OCI-M2 (cell line): ENCODE measurements around the gene CRX.
"Not testable (repeated sequence)": the region's sequence is repeated elsewhere in the genome, so short reads cannot be mapped to it uniquely, and the experiment has no call there.

Experiments
- DNase-seq: peaks from one replicate; lab custom pipeline; 2025; ENCODE audit not compliant: unreplicated experiment; lab: John Stamatoyannopoulos, UW

The CRX gene

DNA sequence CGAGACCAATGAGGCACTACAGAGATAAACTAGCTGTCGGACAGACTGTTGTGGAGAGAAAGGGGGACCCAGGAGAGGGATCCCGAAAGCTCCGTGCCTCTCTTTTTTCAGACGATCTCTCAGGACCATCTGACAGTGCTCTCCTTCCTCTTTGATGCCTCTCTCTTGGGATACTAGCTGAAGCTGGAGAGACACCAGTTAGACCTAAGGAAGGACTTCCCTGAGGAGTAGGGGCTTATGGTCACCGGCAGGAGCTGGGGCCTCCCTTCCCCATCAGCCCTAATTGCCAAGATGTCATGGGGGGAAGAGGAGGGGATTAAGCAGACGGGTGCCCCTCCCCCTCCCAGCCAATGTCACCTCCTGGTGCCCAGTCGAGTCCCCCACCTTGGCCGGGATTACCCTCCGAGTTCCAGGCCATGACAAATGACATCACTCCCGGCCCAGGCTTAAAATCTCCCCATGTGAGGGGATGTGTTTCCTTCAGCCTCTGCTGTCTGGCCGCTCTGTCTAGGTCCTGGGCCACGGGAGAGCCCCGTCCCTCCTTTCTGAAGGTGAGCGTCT, at the start of gene CRX:
Gene CRX (plus strand): TSS at position 478 of the 561 bp plus-strand sequence. CDS start 12,507 bp downstream, outside the sequence.
- no peak for DNase-seq

DNA sequence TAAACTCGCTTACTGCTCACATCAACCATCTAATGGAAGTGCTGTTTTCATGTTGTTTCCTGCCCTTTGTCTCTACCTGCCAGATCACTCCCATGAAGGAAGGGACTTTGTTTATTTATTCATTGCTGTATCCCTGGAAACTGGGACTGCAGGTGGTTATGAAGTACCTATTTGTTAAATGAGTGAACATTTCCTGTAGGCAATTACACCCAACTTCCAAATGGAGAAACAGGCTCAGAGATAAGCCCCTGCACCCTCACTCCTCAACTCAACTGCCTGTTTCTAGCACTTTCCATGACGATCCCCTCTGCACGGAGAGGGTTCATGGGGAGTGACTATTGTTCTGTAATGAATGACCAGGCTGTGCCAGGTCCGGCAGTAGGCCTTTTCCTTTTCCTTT, 45.2 kb upstream of the CRX start:
- DNase-seq, result no peak

- not testable (repeated sequence) for DNase-seq
Observed at GRCh38 chr19:47777245-47778048, 44.3 kb upstream of the CRX start.

DNA sequence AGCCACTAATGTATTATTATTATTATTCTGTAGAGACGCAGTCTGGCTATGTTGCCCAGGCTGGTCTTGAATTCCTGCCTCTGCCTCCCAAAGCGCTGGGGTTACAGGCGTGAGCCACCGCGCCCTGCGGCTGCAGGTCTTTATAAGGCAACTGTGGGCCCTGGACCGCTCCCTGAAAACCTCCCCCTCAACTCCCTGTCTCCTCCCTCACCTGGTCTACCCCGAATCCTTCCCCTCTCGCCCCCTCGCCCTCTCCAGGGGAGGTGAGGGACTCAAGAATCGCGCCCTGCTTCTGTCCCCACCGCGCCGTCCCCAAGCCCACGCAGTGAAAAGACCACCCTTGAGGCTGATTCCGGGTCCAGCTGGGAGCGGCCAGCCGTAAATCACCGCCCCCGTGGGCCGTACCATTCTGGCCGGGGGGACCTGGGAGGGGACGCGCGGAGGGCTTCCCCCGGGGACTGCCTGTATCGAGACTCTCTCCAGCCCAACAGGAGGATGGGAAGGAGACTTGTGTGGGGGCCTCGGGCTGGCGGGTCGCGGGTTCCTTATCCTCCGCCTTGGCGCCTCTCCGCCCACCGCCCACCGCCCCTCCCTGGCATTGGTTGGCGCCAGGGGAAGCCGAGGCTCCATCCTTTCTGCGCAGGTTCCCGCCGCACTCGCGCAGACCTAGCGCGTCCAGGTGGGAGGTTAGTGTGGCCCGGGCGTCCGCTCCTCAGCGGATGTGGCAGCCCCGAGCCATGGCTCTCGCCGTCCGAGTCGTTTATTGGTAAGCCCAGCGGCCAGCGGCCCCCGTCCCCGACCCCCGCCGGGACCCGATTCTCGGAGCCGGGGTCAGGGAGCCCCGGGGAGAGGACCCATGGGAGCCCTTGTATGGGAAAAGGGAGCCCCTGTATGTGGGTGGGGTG, 43.4 kb upstream of the CRX start, which contains the start of gene SELENOW:
Gene SELENOW (plus strand): TSS at position 655 of the 905 bp plus-strand sequence. CDS start 83 bp downstream, at position 738.
- DNase-seq, result peak; percentile 37

DNA sequence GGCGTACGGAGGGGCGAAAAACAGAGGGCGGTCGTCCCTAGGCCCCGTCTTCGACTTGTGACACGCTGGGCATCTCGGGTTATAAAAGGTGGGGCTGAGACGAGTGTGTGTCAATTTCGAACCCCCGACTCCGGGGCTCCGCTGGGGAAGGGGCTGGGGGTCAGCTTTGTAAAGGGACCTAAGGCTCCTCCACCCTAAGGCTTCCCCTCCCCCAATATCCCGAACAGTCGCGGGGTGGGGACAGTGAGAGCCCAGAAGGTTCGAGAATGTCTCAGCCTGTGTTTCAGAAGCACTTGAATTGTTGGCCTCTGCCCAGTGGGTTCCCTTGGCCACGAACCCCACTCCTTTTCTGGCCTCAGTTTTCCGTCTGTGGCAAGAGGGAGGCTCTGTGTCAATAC, 42.8 kb upstream of the CRX start:
- DNase-seq, result no peak

DNA sequence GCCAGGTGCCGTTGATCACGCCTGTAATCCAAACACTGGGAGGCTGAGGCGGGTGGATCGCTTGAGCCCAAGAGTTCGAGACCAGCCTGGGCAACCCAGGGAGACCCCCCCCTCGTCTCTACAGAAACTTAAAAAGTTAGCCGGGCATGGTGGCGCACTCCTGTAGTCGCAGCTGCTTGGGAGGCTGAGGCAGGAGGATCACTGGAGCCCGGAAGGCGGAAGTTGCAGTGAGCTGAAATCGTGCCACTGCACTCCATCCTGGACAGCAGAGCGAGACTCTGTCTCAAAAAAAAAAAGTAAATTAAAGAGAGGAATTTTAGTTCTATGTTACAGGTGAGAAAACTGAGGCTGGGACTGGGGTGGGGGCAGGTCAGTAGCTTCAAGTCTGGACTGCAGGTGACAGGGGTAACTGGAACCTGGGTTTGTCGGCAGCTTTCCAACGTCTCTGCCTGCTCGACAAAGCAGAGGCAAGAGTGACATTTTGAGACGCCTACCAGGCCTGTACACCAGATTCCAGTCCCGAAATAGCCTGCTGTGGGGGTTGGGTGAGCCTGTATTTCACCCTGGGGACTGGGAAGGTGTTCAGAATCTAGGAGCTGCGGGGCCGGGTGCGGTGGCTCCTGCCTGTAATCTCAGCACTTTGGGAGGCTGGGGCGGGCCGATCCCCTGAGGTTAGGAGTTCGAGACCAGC, 42.1 kb upstream of the CRX start:
- DNase-seq, result no peak

DNA sequence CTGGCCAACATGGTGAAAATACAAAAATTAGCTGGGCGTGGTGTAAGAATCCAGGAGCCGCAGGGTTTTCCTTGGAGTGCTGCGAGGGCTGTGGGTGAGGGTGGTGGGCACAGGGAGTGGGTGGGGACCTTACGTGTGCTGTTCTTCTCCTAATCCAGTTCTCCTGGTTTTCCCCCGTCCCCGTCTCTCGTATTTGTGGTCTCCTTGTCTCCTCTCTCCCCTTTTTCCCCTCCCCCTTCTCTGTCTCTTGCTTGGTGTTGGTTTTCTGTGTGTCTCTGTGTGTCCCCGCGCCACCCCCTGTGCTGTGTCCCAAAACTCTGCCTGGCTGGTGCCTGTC, 41.6 kb upstream of the CRX start:
- DNase-seq, result no peak

DNA sequence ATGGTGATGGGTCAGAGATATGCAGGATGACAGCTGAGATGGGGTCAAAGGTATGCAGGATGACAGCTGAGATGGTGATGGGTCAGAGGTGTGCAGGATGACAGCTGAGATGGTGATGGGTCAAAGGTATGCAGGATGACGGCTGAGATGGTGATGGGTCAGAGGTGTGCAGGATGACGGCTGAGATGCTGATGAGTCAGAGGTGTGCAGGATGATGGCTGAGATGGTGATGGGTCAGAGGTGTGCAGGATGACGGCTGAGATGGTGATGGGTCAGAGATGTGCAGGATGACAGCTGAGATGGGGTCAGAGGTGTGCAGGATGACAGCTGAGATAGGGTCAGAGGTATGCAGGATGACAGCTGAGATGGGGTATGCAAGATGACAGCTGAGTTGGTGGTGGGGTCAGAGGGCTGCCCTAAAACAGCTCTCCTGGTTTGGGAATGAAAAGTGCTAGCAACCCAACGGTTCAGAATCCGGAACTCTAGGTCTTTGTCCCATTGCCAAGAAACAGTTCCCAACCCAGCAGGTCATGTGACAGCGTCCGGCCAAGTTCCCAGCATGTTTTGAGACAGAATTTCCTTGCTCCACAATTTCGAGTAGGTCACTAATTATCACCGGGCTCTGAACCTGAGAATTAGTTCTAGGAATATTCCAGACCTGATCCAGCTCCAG, 40.0 kb upstream of the CRX start:
- DNase-seq, result no peak

DNA sequence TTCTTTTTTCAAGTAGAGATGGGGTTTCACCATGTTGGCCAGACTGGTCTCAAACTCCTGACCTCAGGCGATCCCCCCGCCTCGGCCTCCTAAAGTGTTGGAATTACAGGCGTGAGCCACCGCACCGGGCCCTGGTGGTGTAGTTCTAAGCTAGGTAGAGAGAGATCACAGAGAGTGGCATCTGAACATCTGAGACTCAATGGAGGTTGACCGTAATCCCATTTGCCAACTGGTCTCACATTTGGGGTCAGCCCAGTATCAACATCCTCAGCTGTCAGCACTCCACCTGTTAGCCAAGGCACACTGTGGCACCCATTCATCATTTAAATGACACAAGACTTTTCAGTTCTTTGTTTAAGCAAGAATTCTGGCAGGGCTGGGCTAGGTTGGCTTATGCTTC, 35.2 kb upstream of the CRX start:
- DNase-seq, result no peak

GRCh38 chr19:47787307-47787706, 34.4 kb upstream of the CRX start:
- not testable (repeated sequence) for DNase-seq

DNA sequence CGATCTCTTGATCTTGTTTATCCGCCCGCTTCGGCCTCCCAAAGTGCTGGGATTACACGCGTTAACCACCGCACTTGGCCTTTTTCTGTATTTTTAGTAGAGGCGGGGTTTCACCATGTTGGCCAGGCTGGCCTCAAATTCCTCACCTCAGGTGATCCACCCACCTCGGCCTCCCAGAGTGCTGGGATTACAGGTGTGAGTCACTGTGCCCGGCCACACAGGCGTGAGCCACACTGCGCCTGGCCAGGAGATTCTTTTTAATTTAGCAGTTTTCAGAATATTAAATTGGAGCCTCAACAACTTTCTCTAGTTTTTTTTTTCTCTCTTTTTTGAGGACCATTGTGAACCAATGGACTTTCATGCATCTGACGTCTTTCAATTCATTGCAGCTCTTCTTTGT, 31.9 kb upstream of the CRX start:
- DNase-seq, result not testable (repeated sequence)

- peak; percentile 44 for DNase-seq
Observed at GRCh38 chr19:47790398-47790814, 31.3 kb upstream of the CRX start.

GRCh38 chr19:47792616-47793015, 29.1 kb upstream of the CRX start:
- DNase-seq, result no peak

DNA sequence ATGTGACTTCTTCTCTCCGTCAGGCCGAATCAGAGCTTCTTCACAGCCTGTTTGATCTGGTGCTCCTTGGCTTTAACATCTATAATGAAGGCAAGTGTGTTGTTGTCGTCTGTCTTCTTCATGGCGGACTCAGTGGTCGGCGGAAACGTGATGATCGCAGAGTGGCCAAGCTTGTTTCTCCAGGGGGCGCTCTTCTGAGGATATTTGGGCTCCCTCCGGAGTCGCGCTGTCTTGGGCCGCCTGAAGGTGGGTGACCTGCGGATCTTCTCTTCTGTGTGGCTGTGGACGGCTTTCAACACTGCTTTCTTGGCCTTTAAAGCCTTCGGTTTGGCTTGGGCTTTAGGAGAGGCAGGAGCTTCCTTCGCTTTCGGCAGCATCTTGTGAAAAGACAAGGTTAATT, 27.2 kb upstream of the CRX start:
- no peak for DNase-seq

DNA sequence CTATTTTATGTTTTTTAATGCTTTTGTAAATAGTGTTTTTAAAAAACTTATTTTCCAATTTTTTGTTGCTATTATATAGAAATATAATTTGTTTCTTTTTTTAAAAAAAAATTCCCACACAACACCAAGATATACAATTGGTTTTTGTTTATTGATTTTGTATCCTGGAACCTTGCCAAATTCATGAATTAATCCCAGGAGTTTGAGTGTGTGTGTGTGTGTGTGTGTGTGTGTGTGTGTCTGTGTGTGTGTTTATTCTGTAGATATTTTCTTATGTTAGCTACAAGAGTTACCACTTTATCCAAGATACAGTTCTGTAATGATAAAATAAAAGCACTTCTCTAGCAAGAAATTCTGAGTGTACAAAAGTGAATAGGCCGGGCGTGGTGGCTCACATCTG, 25.0 kb upstream of the CRX start:
- DNase-seq, result no peak

GRCh38 chr19:47797996-47798903, 23.5 kb upstream of the CRX start:
- no peak for DNase-seq

- no peak for DNase-seq
Observed at GRCh38 chr19:47798904-47799266, 22.9 kb upstream of the CRX start.

- no peak for DNase-seq
Observed at GRCh38 chr19:47801270-47801669, 20.5 kb upstream of the CRX start.

DNA sequence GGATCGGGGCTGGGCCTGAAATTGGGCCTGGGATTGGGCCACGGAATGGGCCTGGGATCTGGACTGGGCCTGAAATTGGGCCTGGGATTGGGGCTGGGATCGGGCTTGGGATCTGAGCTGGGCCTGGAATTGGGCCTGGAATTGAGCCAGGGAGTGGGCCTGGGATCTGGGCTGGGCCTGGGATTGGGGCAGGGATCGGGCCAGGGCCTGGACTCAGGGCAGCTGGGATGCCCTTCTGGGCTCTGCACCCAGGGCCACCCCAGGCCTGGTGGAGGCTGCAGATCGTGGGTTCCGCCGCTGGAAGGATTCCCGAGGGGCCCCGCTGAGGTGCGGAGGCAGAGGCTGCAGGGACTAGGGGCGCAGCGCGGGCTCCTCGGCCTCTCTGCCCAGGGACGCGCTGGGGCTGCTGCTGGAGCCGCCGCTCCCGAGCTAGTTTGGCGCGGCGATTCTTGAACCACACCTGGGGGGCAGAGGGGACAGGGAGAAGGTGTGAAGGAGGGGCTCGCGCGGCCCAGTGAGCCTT, 19.2 kb upstream of the CRX start:
- no peak for DNase-seq
